GM12878 (cell line): Measurements from ENCODE around the gene PCP2. TPM values are rescaled to one million over a fixed set of nuclear protein-coding genes. Genes with fewer than 3 reads are reported as not detected.

ENCODE experiments used
- ATAC-seq: fragments of 200-7000 bp; cut with Tn5 transposase; 3 replicates; pipeline ENCODE4 v1.9.1; 2020; ENCODE audit warnings: mild to moderate bottlenecking, moderate library complexity
- BruUV-seq: library from RNA; stranded (reverse); fragments of 400-500 nt; replicated peaks from 2 replicates; lab custom pipeline; 2021; lab: Mats Ljungman, UMichigan
- CTCF ChIA-PET: fragments of 300-600 bp; sonication (Branson Sonifier 250); formaldehyde crosslinking; extraction: SDS; loops from one replicate; lab custom pipeline; 2021; ENCODE audit warnings: inconsistent platforms; lab: Yijun Ruan, JAX
- POLR2A ChIA-PET: fragments of 350-600 bp; formaldehyde crosslinking; extraction: SDS; loops from one replicate; lab custom pipeline; 2021; ENCODE audit warnings: inconsistent platforms; lab: Charles Lee
- RAD21 ChIA-PET: fragments of 300-600 bp; sonication (Branson Sonifier 250); formaldehyde crosslinking; loops from one replicate; lab custom pipeline; 2023; ENCODE audit warnings: antibody characterized with exemption; ENCODE audit not compliant: unreplicated experiment; lab: Charles Lee
- SMC1A ChIA-PET: fragments of 300-600 bp; sonication (Branson Sonifier 250); formaldehyde crosslinking; loops from one replicate; lab custom pipeline; 2023; ENCODE audit not compliant: unreplicated experiment, uncharacterized antibody; lab: Charles Lee
- DNase-seq: peaks from one replicate; pipeline ENCODE4 v3.0.0-alpha.2; 2011; ENCODE audit warnings: low read depth, low spot score
- FAIRE-seq: peaks from 3 replicates; lab custom pipeline; 2011; peaks lifted over from hg19 to GRCh38; lab: Jason Lieb, UNC
- H2AFZ ChIP-seq: 2 replicates; pipeline ENCODE4 v1.6.0; 2011; ENCODE audit warnings: low read depth, low read length, control low read depth; ENCODE audit not compliant: control insufficient read depth
- H3K27ac ChIP-seq: 2 replicates; pipeline ENCODE4 v1.5.1; 2011; ENCODE audit warnings: control low read depth; ENCODE audit not compliant: control insufficient read depth, insufficient read depth
- H3K27me3 ChIP-seq, 2 experiments: replicated peaks in 1 of 2; 2 replicates each; pipeline versions ENCODE4 v1.6.0 to v1.6.1; 2011; ENCODE audit warnings: low read length in 1 of 2; ENCODE audit not compliant: control insufficient read depth in 2 of 2, insufficient read depth in 2 of 2
- H3K36me3 ChIP-seq, 2 experiments: 2 replicates each; pipeline ENCODE4 v1.5.1; 2011; ENCODE audit warnings: low read length in 1 of 2; ENCODE audit not compliant: control insufficient read depth in 2 of 2, insufficient read depth in 2 of 2
- H3K4me1 ChIP-seq: 2 replicates; pipeline ENCODE4 v1.6.1; 2011; ENCODE audit warnings: mild to moderate bottlenecking, low read length, moderate library complexity, mixed read lengths; ENCODE audit not compliant: control insufficient read depth, insufficient read depth
- H3K4me2 ChIP-seq: 2 replicates; pipeline ENCODE4 v1.6.0; 2011; ENCODE audit warnings: control low read depth; ENCODE audit not compliant: control insufficient read depth, insufficient read depth
- H3K4me3 ChIP-seq: fragments of 200-600 bp; sonication (generic); 2 replicates; pipeline ENCODE4 v1.5.1; 2016
- H3K79me2 ChIP-seq: 2 replicates; pipeline ENCODE4 v1.6.0; 2011; ENCODE audit warnings: low read length; ENCODE audit not compliant: control insufficient read depth, insufficient read depth
- H3K9ac ChIP-seq: 2 replicates; pipeline ENCODE4 v1.8.0; 2011; ENCODE audit warnings: low read length, control low read depth, mixed read lengths; ENCODE audit not compliant: control insufficient read depth, insufficient read depth
- H3K9me3 ChIP-seq: replicated peaks from 3 replicates; pipeline ENCODE4 v1.5.1; 2011; ENCODE audit warnings: mild to moderate bottlenecking, low read length; ENCODE audit not compliant: control insufficient read depth, insufficient read depth
- H4K20me1 ChIP-seq: 2 replicates; pipeline ENCODE4 v1.6.0; 2011; ENCODE audit not compliant: control insufficient read depth, insufficient read depth
- CBX3 ChIP-seq: fragments of 200-600 bp; sonication (generic); IDR thresholded peaks from 2 replicates; pipeline ENCODE4 v1.6.1; 2016; ENCODE audit warnings: low read depth, borderline replicate concordance
- CHD1 ChIP-seq: IDR thresholded peaks from 2 replicates; pipeline ENCODE4 v1.6.1; 2012; ENCODE audit warnings: low read depth, low read length, improper control_type of control experiment
- CREB1 ChIP-seq: IDR thresholded peaks from 2 replicates; pipeline ENCODE4 v1.6.1; 2012; ENCODE audit warnings: low read depth, mild to moderate bottlenecking, inconsistent platforms
- EGR1 ChIP-seq, 2 experiments: IDR thresholded peaks; 1 replicate in 1 of 2; 2 replicates in 1 of 2; pipeline ENCODE4 v1.6.1; 2011 to 2012; ENCODE audit warnings: low read depth in 2 of 2, low read length in 2 of 2, borderline replicate concordance in 1 of 2, mild to moderate bottlenecking in 1 of 2, moderate library complexity in 1 of 2
- HDAC2 ChIP-seq: fragments of 200-600 bp; sonication (generic); IDR thresholded peaks from 2 replicates; pipeline ENCODE4 v1.6.1; 2017
- NFYB ChIP-seq: IDR thresholded peaks from 2 replicates; pipeline ENCODE4 v1.6.1; 2011; ENCODE audit warnings: low read depth, mild to moderate bottlenecking, low read length, improper control_type of control experiment, moderate library complexity; ENCODE audit not compliant: insufficient read depth
- PAX5 ChIP-seq: IDR thresholded peaks from 2 replicates; pipeline ENCODE4 v1.6.1; 2011; ENCODE audit warnings: low read depth, low read length, borderline replicate concordance
- PBX3 ChIP-seq: IDR thresholded peaks from 2 replicates; pipeline ENCODE4 v1.6.1; 2011; ENCODE audit warnings: mild to moderate bottlenecking, low read depth, low read length, moderate library complexity; ENCODE audit not compliant: insufficient replicate concordance
- POLR2A ChIP-seq: IDR thresholded peaks from 2 replicates; pipeline ENCODE4 v1.6.1; 2011; ENCODE audit warnings: low read depth, mild to moderate bottlenecking, low read length
- RFX5 ChIP-seq: IDR thresholded peaks from 2 replicates; pipeline ENCODE4 v1.6.1; 2011; ENCODE audit warnings: low read depth, low read length, improper control_type of control experiment
- SIX5 ChIP-seq: IDR thresholded peaks from 2 replicates; pipeline ENCODE4 v1.6.1; 2011; ENCODE audit warnings: mild to moderate bottlenecking, low read depth, low read length, moderate library complexity; ENCODE audit not compliant: severe bottlenecking
- TCF7 ChIP-seq: IDR thresholded peaks from 2 replicates; pipeline ENCODE4 v1.6.1; 2014; ENCODE audit warnings: antibody characterized with exemption, borderline replicate concordance
- ZBTB33 ChIP-seq: fragments of 450-650 bp; IDR thresholded peaks from 2 replicates; pipeline ENCODE4 v1.6.1; 2017; ENCODE audit warnings: mild to moderate bottlenecking
- ZNF592 ChIP-seq: fragments of 450-650 bp; IDR thresholded peaks from 2 replicates; pipeline ENCODE4 v1.6.1; 2017; ENCODE audit warnings: mild to moderate bottlenecking, moderate library complexity
- ZNF622 ChIP-seq: fragments of 450-650 bp; IDR thresholded peaks from 2 replicates; pipeline ENCODE4 v1.6.1; 2017; ENCODE audit warnings: mild to moderate bottlenecking, inconsistent platforms
- WGBS: methylation state at CpG from one replicate; pipeline ENCODE4 v1.1.6; 2016; ENCODE audit warnings: low lambda C conversion rate; ENCODE audit not compliant: insufficient replicate concordance, insufficient coverage; ENCODE audit errors: missing lambda C conversion rate; 5-methylcytosine and 5-hydroxymethylcytosine counted together
- in situ Hi-C: fragments of 300-500 bp; cut with MboI; formaldehyde crosslinking; loops from 9 replicates; pipeline ENCODE4 v1.14.3; 2018; ENCODE audit warnings: mixed read lengths
- intact Hi-C: fragments of 100-400 bp; cut with micrococcal nuclease; formaldehyde crosslinking; loops from one replicate; pipeline ENCODE4 v1.14.2; 2022; ENCODE audit not compliant: unreplicated experiment
- polyA plus RNA-seq, 11 experiments: library from polyadenylated mRNA; depleted of rRNA in 4 of 11; unstranded in 6 of 11; stranded (reverse) in 5 of 11; fragments of >200 nt; fragmentation: Nextera tagmentation in 4 of 11; fragmentation: Illumina TruSeq in 1 of 11; extraction: Ambion mirVana in 4 of 11; extraction: Trizol in 1 of 11; gene quantifications; 1 replicate in 1 of 11; 2 replicates in 10 of 11; pipeline versions ENCODE4 v1.2.1 to v1.2.3, GENCODE V29; 2011 to 2016; ENCODE audit warnings: inconsistent platforms in 2 of 11, missing spikeins in 2 of 11, low read depth in 1 of 11
- total RNA-seq, 4 experiments: library from RNA; depleted of rRNA in 3 of 4; stranded (reverse); fragments of >200 nt in 3 of 4; fragmentation: Illumina TruSeq in 1 of 4; extraction: Trizol in 1 of 4; gene quantifications; 2 replicates each; pipeline versions ENCODE4 v1.2.1 to v1.2.3, GENCODE V29; 2013 to 2021

The PCP2 gene
- total and polyA plus RNA-seq, 10 of the 15 experiments (the other 5 are each of a cell fraction or from before 2014, with no cell fraction given): 0.10 to 0.62 (median 0.31) TPM; not detected in 5

GRCh38 chr19:7628589-7629311 is 4.8 kb downstream of the PCP2 start (continued):
- TF ChIP-seq PBX3: no peak
- no peak for TF ChIP-seq HDAC2
- no peak for TF ChIP-seq SIX5
- TF ChIP-seq CBX3: no peak
- no peak for TF ChIP-seq CHD1
- no peak for TF ChIP-seq NFYB
- no peak for TF ChIP-seq ZBTB33
- TF ChIP-seq EGR1 (IDR thresholded peaks at IDR 0.05; ENCODE audit: borderline replicate concordance in 1 of 2, low read depth in 2 of 2, low read length in 2 of 2): no peak
- TF ChIP-seq CREB1: no peak

GRCh38 chr19:7627166-7627565 is 6.4 kb downstream of the PCP2 start:
- H3K4me3 ChIP-seq: no peak overlapping the region
- DNase-seq (no peak), FAIRE-seq (no peak), ATAC-seq (no peak)
- ChIA-PET CTCF (no interaction called here), RAD21 (no interaction called here), SMC1A (no interaction called here), POLR2A (no interaction called here)
- intact Hi-C loops (no loop called here), in situ Hi-C loops (no loop called here)
- H3K27me3 ChIP-seq: no peaks in the 10 kb centered on the region
- H3K36me3 ChIP-seq: peaks cover 7 to 12% of the 10 kb centered on the region in 2 experiments; a peak in 3 of 4 replicates
- 90% methylated on average over 24 of the region's 24 CpGs for WGBS
- peaks cover 13% of the 10 kb centered on the region for H3K4me1 ChIP-seq
- no peak overlapping the region for H3K4me2 ChIP-seq
- H3K9ac ChIP-seq: no peak overlapping the region
- H3K79me2 ChIP-seq: peaks cover 41% of the 10 kb centered on the region
- H2AFZ ChIP-seq: no peak overlapping the region
- no TSS peak for BruUV-seq
- H4K20me1 ChIP-seq: no peaks in the 10 kb centered on the region
- no peaks in the 10 kb centered on the region for H3K9me3 ChIP-seq
- H3K27ac ChIP-seq: no peak overlapping the region
- TF ChIP-seq PAX5 (no peak), TCF7 (no peak), ZNF622 (no peak), POLR2A (no peak), PBX3 (no peak), ZNF592 (no peak), RFX5 (no peak)
